Measurements from ENCODE around the gene MEX3D. TPM values are rescaled to one million over a fixed set of nuclear protein-coding genes. Genes with fewer than 3 reads are reported as not detected.
A peak's percentile ranks its signal among the peaks of the same experiment; 100 is the strongest.

The MEX3D gene
- polyA plus RNA-seq, 1 experiment = 5.4 TPM

GRCh38 chr19:1605236-1606137, 37.4 kb upstream of the MEX3D start, which contains the start of gene UQCR11:
UQCR11 (minus strand) TSS chr19:1605462; CDS start chr19:1605409, 53 bp downstream.
- ChIA-PET POLR2A (no interaction called here), CTCF (interaction anchor here (0.7 to 2.6 kb wide), 12 partner anchors 12 to 191 kb away, joined by 3 to 18 read pairs (median 4); partner anchors contain the start of gene TCF3)
- TF ChIP-seq CTCF (IDR thresholded peaks at IDR 0.05; ENCODE audit: insufficient read depth, low read depth, low read length) = peak; percentile 74
- Histone ChIP-seq H3K36me3 (ENCODE audit: control insufficient read depth, insufficient read depth, low read length) (peaks cover 10% of the 10 kb centered on the region), H3K4me3 (ENCODE audit: low read depth, low read length) (peak within 1 kb of the TSS; percentile 99), H3K27me3 (ENCODE audit: control insufficient read depth, insufficient read depth, low read length) (no peaks in the 10 kb centered on the region)
- DNase-seq (ENCODE audit: low read depth) = peak; percentile 81

- DNase-seq (ENCODE audit: low read depth) = no peak
- ChIA-PET POLR2A (no interaction called here), CTCF (interaction anchor here (0.6 kb wide), 1 partner anchor 178 kb away, joined by 5 read pairs; no protein-coding TSS in a partner anchor)
- no peak overlapping the region for H3K4me3 ChIP-seq (ENCODE audit: low read depth, low read length)
- no peaks in the 10 kb centered on the region for H3K27me3 ChIP-seq (ENCODE audit: control insufficient read depth, insufficient read depth, low read length)
- peaks cover 17% of the 10 kb centered on the region for H3K36me3 ChIP-seq (ENCODE audit: control insufficient read depth, insufficient read depth, low read length)
- TF ChIP-seq CTCF (IDR thresholded peaks at IDR 0.05; ENCODE audit: insufficient read depth, low read depth, low read length) = no peak
These were observed 34.1 kb upstream of the MEX3D start for GRCh38 chr19:1602091-1602707.

GRCh38 chr19:1601613-1602064, 33.5 kb upstream of the MEX3D start:
- ChIA-PET POLR2A (no interaction called here), CTCF (no interaction called here)
- DNase-seq (ENCODE audit: low read depth) = no peak
- Histone ChIP-seq H3K36me3 (ENCODE audit: control insufficient read depth, insufficient read depth, low read length) (peaks cover 19% of the 10 kb centered on the region), H3K4me3 (ENCODE audit: low read depth, low read length) (no peak overlapping the region), H3K27me3 (ENCODE audit: control insufficient read depth, insufficient read depth, low read length) (no peaks in the 10 kb centered on the region)
- no peak for TF ChIP-seq CTCF (IDR thresholded peaks at IDR 0.05; ENCODE audit: insufficient read depth, low read depth, low read length)

- CTCF ChIA-PET = no interaction called here
- H3K36me3 ChIP-seq (ENCODE audit: control insufficient read depth, insufficient read depth, low read length) = peaks cover 20% of the 10 kb centered on the region
- H3K27me3 ChIP-seq (ENCODE audit: control insufficient read depth, insufficient read depth, low read length) = no peaks in the 10 kb centered on the region
- TF ChIP-seq CTCF (IDR thresholded peaks at IDR 0.05; ENCODE audit: insufficient read depth, low read depth, low read length) = no peak
- no peak overlapping the region for H3K4me3 ChIP-seq (ENCODE audit: low read depth, low read length)
- POLR2A ChIA-PET = no interaction called here
- DNase-seq (ENCODE audit: low read depth) = no peak
These were observed 31.3 kb upstream of the MEX3D start for GRCh38 chr19:1599460-1599846.

GRCh38 chr19:1598777-1599459, 30.8 kb upstream of the MEX3D start:
- H3K4me3 ChIP-seq (ENCODE audit: low read depth, low read length) = no peak overlapping the region
- no peaks in the 10 kb centered on the region for H3K27me3 ChIP-seq (ENCODE audit: control insufficient read depth, insufficient read depth, low read length)
- CTCF ChIA-PET = no interaction called here
- no peak for TF ChIP-seq CTCF (IDR thresholded peaks at IDR 0.05; ENCODE audit: insufficient read depth, low read depth, low read length)
- POLR2A ChIA-PET = no interaction called here
- no peak for DNase-seq (ENCODE audit: low read depth)
- peaks cover 21% of the 10 kb centered on the region for H3K36me3 ChIP-seq (ENCODE audit: control insufficient read depth, insufficient read depth, low read length)
